Caco-2 (cell line): ENCODE data around the gene VTI1A. TPM values are rescaled to one million over a fixed set of nuclear protein-coding genes. Genes with fewer than 3 reads are reported as not detected.
A peak's percentile ranks its signal among the peaks of the same experiment; 100 is the strongest.

ENCODE experiments used
- BruUV-seq: library from RNA; stranded (reverse); fragments of 400-500 nt; replicated peaks from 2 replicates; lab custom pipeline; 2021; lab: Mats Ljungman, UMichigan
- CTCF ChIA-PET: fragments of 300-600 bp; sonication (Branson Sonifier 250); formaldehyde crosslinking; loops from one replicate; lab custom pipeline; 2022; ENCODE audit warnings: antibody characterized with exemption; lab: Charles Lee
- POLR2A ChIA-PET: fragments of 300-600 bp; sonication (Branson Sonifier 250); formaldehyde crosslinking; loops from one replicate; lab custom pipeline; 2022; ENCODE audit warnings: antibody characterized with exemption; lab: Charles Lee
- DNase-seq, 2 experiments: peaks; one replicate each; pipeline versions ENCODE4 v3.0.0 to v3.0.0-alpha.2; 2020 to 2022
- H3K27me3 ChIP-seq: replicated peaks from 2 replicates; pipeline ENCODE4 v1.6.0; 2011; ENCODE audit warnings: low read length; ENCODE audit not compliant: control insufficient read depth, insufficient read depth
- H3K36me3 ChIP-seq: 2 replicates; pipeline ENCODE4 v1.5.1; 2011; ENCODE audit warnings: low read length; ENCODE audit not compliant: control insufficient read depth, insufficient read depth
- H3K4me1 ChIP-seq: fragments of 250-450 bp; sonication (Bioruptor Pico); 2 replicates; pipeline ENCODE4 v1.5.1; 2020; ENCODE audit warnings: mild to moderate bottlenecking
- H3K4me3 ChIP-seq: 2 replicates; pipeline ENCODE4 v1.5.1; 2011; ENCODE audit warnings: low read depth, mild to moderate bottlenecking, control low read depth, low read length
- H3K9me3 ChIP-seq: fragments of 250-450 bp; sonication (Bioruptor Pico); 2 replicates; pipeline ENCODE4 v1.5.1; 2020; ENCODE audit warnings: mild to moderate bottlenecking, moderate library complexity
- H3K27ac Mint-ChIP-seq: one replicate; pipeline ENCODE4 v1.8.0; 2022; ENCODE audit warnings: mixed read lengths; ENCODE audit not compliant: unreplicated experiment
- H3K27me3 Mint-ChIP-seq: one replicate; pipeline ENCODE4 v1.8.0; 2022; ENCODE audit warnings: mixed read lengths; ENCODE audit not compliant: insufficient read depth, unreplicated experiment
- H3K36me3 Mint-ChIP-seq: one replicate; pipeline ENCODE4 v1.8.0; 2022; ENCODE audit warnings: mild to moderate bottlenecking, mixed read lengths; ENCODE audit not compliant: insufficient read depth, unreplicated experiment
- H3K4me1 Mint-ChIP-seq: one replicate; pipeline ENCODE4 v1.8.0; 2022; ENCODE audit warnings: low read depth, mixed read lengths; ENCODE audit not compliant: unreplicated experiment
- H3K4me3 Mint-ChIP-seq: one replicate; pipeline ENCODE4 v1.8.0; 2022; ENCODE audit warnings: mild to moderate bottlenecking, moderate library complexity, mixed read lengths; ENCODE audit not compliant: unreplicated experiment
- H3K9me3 Mint-ChIP-seq: one replicate; pipeline ENCODE4 v1.8.0; 2022; ENCODE audit warnings: mixed read lengths; ENCODE audit not compliant: unreplicated experiment
- intact Hi-C: fragments of 100-400 bp; cut with micrococcal nuclease; formaldehyde crosslinking; loops from one replicate; pipeline ENCODE4 v1.10.0; 2022; ENCODE audit not compliant: unreplicated experiment
- total RNA-seq: library from RNA; stranded (reverse); gene quantifications from 2 replicates; pipeline ENCODE4 v1.2.3, GENCODE V29; 2022
- TF ChIP-seq, protein P1 (sequence below), 2 experiments: fragments of 200-600 bp in 1 of 2; IDR thresholded peaks; 1 replicate in 1 of 2; 2 replicates in 1 of 2; pipeline versions ENCODE4 v1.5.1 to v1.8.0; 2011 to 2022; ENCODE audit warnings: antibody characterized with exemption in 1 of 2, control low read depth in 1 of 2, inconsistent platforms in 1 of 2, low read depth in 1 of 2, low read length in 1 of 2, mild to moderate bottlenecking in 1 of 2, moderate library complexity in 1 of 2; ENCODE audit not compliant: insufficient read depth in 1 of 2, severe bottlenecking in 1 of 2, unreplicated experiment in 1 of 2

VTI1A gene
- total RNA-seq, 1 experiment from 2014 or later: 45.6 TPM

- H3K27ac Mint-ChIP-seq: no peak overlapping the region
- no peak overlapping the region for H3K4me3 Mint-ChIP-seq
Observed at GRCh38 chr10:112487964-112488363, 40.9 kb downstream of the VTI1A start.

GRCh38 chr10:112490545-112490944 is 43.5 kb downstream of the VTI1A start:
- Mint-ChIP-seq H3K36me3 (no peaks in the 10 kb centered on the region), H3K27me3 (no peaks in the 10 kb centered on the region), H3K9me3 (no peaks in the 10 kb centered on the region), H3K4me3 (peak overlapping the region; percentile 2), H3K4me1 (peaks cover 12% of the 10 kb centered on the region), H3K27ac (peak overlapping the region; percentile 53)
- no peaks in the 10 kb centered on the region for H3K27me3 ChIP-seq
- intact Hi-C loops: no loop called here
- DNase-seq: peak; percentile 42 to 49
- TF ChIP-seq, protein P1, sequence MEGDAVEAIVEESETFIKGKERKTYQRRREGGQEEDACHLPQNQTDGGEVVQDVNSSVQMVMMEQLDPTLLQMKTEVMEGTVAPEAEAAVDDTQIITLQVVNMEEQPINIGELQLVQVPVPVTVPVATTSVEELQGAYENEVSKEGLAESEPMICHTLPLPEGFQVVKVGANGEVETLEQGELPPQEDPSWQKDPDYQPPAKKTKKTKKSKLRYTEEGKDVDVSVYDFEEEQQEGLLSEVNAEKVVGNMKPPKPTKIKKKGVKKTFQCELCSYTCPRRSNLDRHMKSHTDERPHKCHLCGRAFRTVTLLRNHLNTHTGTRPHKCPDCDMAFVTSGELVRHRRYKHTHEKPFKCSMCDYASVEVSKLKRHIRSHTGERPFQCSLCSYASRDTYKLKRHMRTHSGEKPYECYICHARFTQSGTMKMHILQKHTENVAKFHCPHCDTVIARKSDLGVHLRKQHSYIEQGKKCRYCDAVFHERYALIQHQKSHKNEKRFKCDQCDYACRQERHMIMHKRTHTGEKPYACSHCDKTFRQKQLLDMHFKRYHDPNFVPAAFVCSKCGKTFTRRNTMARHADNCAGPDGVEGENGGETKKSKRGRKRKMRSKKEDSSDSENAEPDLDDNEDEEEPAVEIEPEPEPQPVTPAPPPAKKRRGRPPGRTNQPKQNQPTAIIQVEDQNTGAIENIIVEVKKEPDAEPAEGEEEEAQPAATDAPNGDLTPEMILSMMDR (IDR thresholded peaks at IDR 0.05; ENCODE audit: insufficient read depth in 1 of 2, low read depth in 1 of 2, low read length in 1 of 2, severe bottlenecking in 1 of 2, unreplicated experiment in 1 of 2): no peak
- H3K36me3 ChIP-seq: no peaks in the 10 kb centered on the region
- no TSS peak for BruUV-seq
- peaks cover 31% of the 10 kb centered on the region for H3K4me1 ChIP-seq
- no peaks in the 10 kb centered on the region for H3K9me3 ChIP-seq
- CTCF ChIA-PET: interaction anchor here (0.7 to 3.2 kb wide), 2 partner anchors 18 to 327 kb away, joined by 3 to 11 read pairs; no protein-coding TSS in a partner anchor
- POLR2A ChIA-PET: interaction anchor here (1.2 kb wide), 1 partner anchor 44 kb away, joined by 3 read pairs; no protein-coding TSS in a partner anchor
- no peak overlapping the region for H3K4me3 ChIP-seq

More at GRCh38 chr10:112487964-112488363, 40.9 kb downstream of the VTI1A start:
- no peak overlapping the region for H3K4me3 ChIP-seq
- DNase-seq: no peak
- H3K9me3 ChIP-seq: no peaks in the 10 kb centered on the region
- H3K36me3 ChIP-seq: no peaks in the 10 kb centered on the region
- ChIA-PET POLR2A (no interaction called here), CTCF (no interaction called here)
- Mint-ChIP-seq H3K4me1 (peaks cover 12% of the 10 kb centered on the region), H3K36me3 (no peaks in the 10 kb centered on the region), H3K9me3 (no peaks in the 10 kb centered on the region), H3K27me3 (no peaks in the 10 kb centered on the region)
- TF ChIP-seq, protein P1 (IDR thresholded peaks at IDR 0.05; ENCODE audit: insufficient read depth in 1 of 2, low read depth in 1 of 2, low read length in 1 of 2, severe bottlenecking in 1 of 2, unreplicated experiment in 1 of 2): no peak
- H3K27me3 ChIP-seq: no peaks in the 10 kb centered on the region
- intact Hi-C loops: no loop called here
- peaks cover 31% of the 10 kb centered on the region for H3K4me1 ChIP-seq
- no TSS peak for BruUV-seq

- no peaks in the 10 kb centered on the region for H3K36me3 Mint-ChIP-seq
- intact Hi-C loops: no loop called here
- peak overlapping the region; percentile 20 for H3K27ac Mint-ChIP-seq
- TF ChIP-seq, protein P1 (IDR thresholded peaks at IDR 0.05; ENCODE audit: insufficient read depth in 1 of 2, low read depth in 1 of 2, low read length in 1 of 2, severe bottlenecking in 1 of 2, unreplicated experiment in 1 of 2): no peak
- no peaks in the 10 kb centered on the region for H3K27me3 ChIP-seq
- peaks cover 12% of the 10 kb centered on the region for H3K4me1 Mint-ChIP-seq
- peaks cover 31% of the 10 kb centered on the region for H3K4me1 ChIP-seq
- H3K27me3 Mint-ChIP-seq: no peaks in the 10 kb centered on the region
- DNase-seq: no peak
- H3K9me3 ChIP-seq: no peaks in the 10 kb centered on the region
- CTCF ChIA-PET: interaction anchor here (0.7 to 3.2 kb wide), 2 partner anchors 19 to 326 kb away, joined by 3 to 11 read pairs; no protein-coding TSS in a partner anchor
- no TSS peak for BruUV-seq
- no peaks in the 10 kb centered on the region for H3K9me3 Mint-ChIP-seq
- H3K4me3 ChIP-seq: no peak overlapping the region
- POLR2A ChIA-PET: interaction anchor here (0.5 to 1.2 kb wide), 2 partner anchors 45 to 98 kb away, joined by 3 to 7 read pairs; no protein-coding TSS in a partner anchor
- no peaks in the 10 kb centered on the region for H3K36me3 ChIP-seq
- H3K4me3 Mint-ChIP-seq: peak overlapping the region; percentile 2
Observed at GRCh38 chr10:112491144-112491543, 44.1 kb downstream of the VTI1A start.
